Activated CD4-positive, alpha-beta T cell treated with anti-CD3 and anti-CD28 coated beads for 1 hour (primary cell): ENCODE results near the gene GCAT.

Experiments
- DNase-seq: peaks from one replicate; pipeline ENCODE4 v3.0.0-alpha.2; 2020

The GCAT gene

GRCh38 chr22:37811867-37812266 is 4.1 kb downstream of the GCAT start:
- DNase-seq, result no peak

GRCh38 chr22:37812869-37813678 is 5.3 kb downstream of the GCAT start:
- no peak for DNase-seq

GRCh38 chr22:37815593-37815992 is 7.9 kb downstream of the GCAT start:
- no peak for DNase-seq

- no peak for DNase-seq
Observed at GRCh38 chr22:37816543-37817180, 8.9 kb downstream of the GCAT start.

- DNase-seq, result peak; percentile 69
Observed at GRCh38 chr22:37817705-37818408, 10.1 kb downstream of the GCAT start.

- peak; percentile 47 for DNase-seq
Observed at GRCh38 chr22:37818409-37819104, 10.8 kb downstream of the GCAT start.

GRCh38 chr22:37819105-37819433 is 11.3 kb downstream of the GCAT start:
- DNase-seq, result no peak

- no peak for DNase-seq
Observed at GRCh38 chr22:37820350-37820749, 12.6 kb downstream of the GCAT start.

- DNase-seq, result no peak
Observed at GRCh38 chr22:37822079-37822833, 14.5 kb downstream of the GCAT start.

- DNase-seq, result no peak
Observed at GRCh38 chr22:37823134-37823985, 15.6 kb downstream of the GCAT start, which contains the start of gene GALR3. Gene GALR3 (plus strand): TSS chr22:37823382. CDS start chr22:37823407, 25 bp downstream.

- DNase-seq, result no peak
Observed at GRCh38 chr22:37824674-37825641, 17.2 kb downstream of the GCAT start.

- DNase-seq, result no peak
Observed at GRCh38 chr22:37827056-37827455, 19.3 kb downstream of the GCAT start.

- DNase-seq, result no peak
Observed at GRCh38 chr22:37830093-37830842, 22.5 kb downstream of the GCAT start.

GRCh38 chr22:37831472-37831871 is 23.7 kb downstream of the GCAT start:
- DNase-seq, result no peak

GRCh38 chr22:37832022-37832857 is 24.5 kb downstream of the GCAT start:
- DNase-seq, result no peak

- DNase-seq, result no peak
Observed at GRCh38 chr22:37842015-37842793, 34.5 kb downstream of the GCAT start.

- DNase-seq, result peak; percentile 31
Observed at GRCh38 chr22:37843741-37844089, 36.0 kb downstream of the GCAT start.

GRCh38 chr22:37844904-37845329 is 37.2 kb downstream of the GCAT start:
- no peak for DNase-seq
